Measurements from ENCODE around the gene SLC10A7.

The SLC10A7 gene

GRCh38 chr4:146521541-146522097, at the start of gene SLC10A7:
TSS of gene SLC10A7 (minus strand) at chr4:146521940. CDS start at chr4:146521717, 223 bp downstream.
- peak; percentile 58 for DNase-seq

- DNase-seq = no peak
These were observed 45.7 kb upstream of the SLC10A7 start for GRCh38 chr4:146567396-146567795.

GRCh38 chr4:146564492-146564891, 42.8 kb upstream of the SLC10A7 start:
- DNase-seq = no peak

- DNase-seq = no peak
These were observed 28.4 kb upstream of the SLC10A7 start for GRCh38 chr4:146550161-146550560.

GRCh38 chr4:146548443-146548842, 26.7 kb upstream of the SLC10A7 start:
- no peak for DNase-seq

GRCh38 chr4:146545102-146545501, 23.4 kb upstream of the SLC10A7 start:
- no peak for DNase-seq

GRCh38 chr4:146534178-146534577, 12.4 kb upstream of the SLC10A7 start:
- DNase-seq = no peak

- DNase-seq = no peak
These were observed 4.0 kb upstream of the SLC10A7 start for GRCh38 chr4:146525754-146526153.

- DNase-seq = no peak
These were observed 2.9 kb upstream of the SLC10A7 start for GRCh38 chr4:146524663-146525062.

GRCh38 chr4:146522869-146523205, 1.1 kb upstream of the SLC10A7 start:
- DNase-seq = no peak

- DNase-seq = peak; percentile 85
These were observed 543 bp upstream of the SLC10A7 start for GRCh38 chr4:146522098-146522868.

GRCh38 chr4:146520896-146521540, 722 bp downstream of the SLC10A7 start:
- no peak for DNase-seq

GRCh38 chr4:146514651-146515357, 6.9 kb downstream of the SLC10A7 start:
- DNase-seq = no peak

- DNase-seq = no peak
These were observed 8.2 kb downstream of the SLC10A7 start for GRCh38 chr4:146513548-146513947.

- DNase-seq = no peak
These were observed 10.4 kb downstream of the SLC10A7 start for GRCh38 chr4:146511381-146511780.

GRCh38 chr4:146510942-146511341, 10.8 kb downstream of the SLC10A7 start:
- no peak for DNase-seq

- DNase-seq = no peak
These were observed 13.4 kb downstream of the SLC10A7 start for GRCh38 chr4:146508229-146508939.

GRCh38 chr4:146507632-146508031, 14.1 kb downstream of the SLC10A7 start:
- DNase-seq = no peak

GRCh38 chr4:146506272-146506671, 15.5 kb downstream of the SLC10A7 start:
- no peak for DNase-seq

GRCh38 chr4:146500216-146500615, 21.5 kb downstream of the SLC10A7 start:
- DNase-seq = no peak

GRCh38 chr4:146498291-146498690, 23.4 kb downstream of the SLC10A7 start:
- no peak for DNase-seq

- no peak for DNase-seq
These were observed 26.5 kb downstream of the SLC10A7 start for GRCh38 chr4:146495269-146495668.

- no peak for DNase-seq
These were observed 27.6 kb downstream of the SLC10A7 start for GRCh38 chr4:146494143-146494542.

Measured in activated T-cell treated with anti-CD3 and anti-CD28 coated beads for 4 hours (primary cell).